SK-N-SH treated with all-trans-retinoic acid at 6 μM for 48 hours (cell line): ENCODE results near the gene S100A2.

Experiments
- ATAC-seq: fragments of 200-7000 bp; cut with Tn5 transposase; 3 replicates; pipeline ENCODE4 v1.9.1; 2020; ENCODE audit warnings: mild to moderate bottlenecking, moderate library complexity
- ARNTL ChIP-seq: fragments of 450-650 bp; formaldehyde crosslinking; IDR thresholded peaks from 2 replicates; pipeline ENCODE4 v1.5.0; 2020; ENCODE audit warnings: low read depth, mild to moderate bottlenecking, moderate library complexity, borderline replicate concordance
- BACH2 ChIP-seq: fragments of 250-450 bp; sonication (Bioruptor Pico); IDR thresholded peaks from 2 replicates; pipeline ENCODE4 v1.9.0; 2021; ENCODE audit warnings: mild to moderate bottlenecking, borderline replicate concordance
- CREB5 ChIP-seq: fragments of 250-450 bp; sonication (Bioruptor Pico); IDR thresholded peaks from 2 replicates; pipeline ENCODE4 v1.5.1; 2020; ENCODE audit warnings: low read depth, mild to moderate bottlenecking, moderate library complexity
- CSDC2 ChIP-seq: fragments of 250-450 bp; sonication (Bioruptor Pico); IDR thresholded peaks from 2 replicates; pipeline ENCODE4 v1.5.0; 2020; ENCODE audit warnings: mild to moderate bottlenecking, moderate library complexity
- GLIS3 ChIP-seq: fragments of 250-450 bp; sonication (Bioruptor Pico); IDR thresholded peaks from 2 replicates; pipeline ENCODE4 v1.5.0; 2020; ENCODE audit warnings: mild to moderate bottlenecking, moderate library complexity
- ISL1 ChIP-seq: fragments of 250-450 bp; sonication (Bioruptor Pico); IDR thresholded peaks from 2 replicates; pipeline ENCODE4 v2.1.2; 2022; ENCODE audit warnings: mild to moderate bottlenecking, moderate library complexity
- RARB ChIP-seq: fragments of 250-450 bp; sonication (Bioruptor Pico); IDR thresholded peaks from 2 replicates; pipeline ENCODE4 v1.8.0; 2021; ENCODE audit warnings: mild to moderate bottlenecking, moderate library complexity
- SNAI2 ChIP-seq: fragments of 250-450 bp; sonication (Bioruptor Pico); IDR thresholded peaks from 2 replicates; pipeline ENCODE4 v1.5.0; 2020; ENCODE audit warnings: mild to moderate bottlenecking, moderate library complexity
- TCF4 ChIP-seq: fragments of 250-450 bp; sonication (Bioruptor Pico); IDR thresholded peaks from 2 replicates; pipeline ENCODE4 v1.8.0; 2021; ENCODE audit warnings: mild to moderate bottlenecking, moderate library complexity, borderline replicate concordance
- TOX ChIP-seq: fragments of 250-450 bp; sonication (Bioruptor Pico); IDR thresholded peaks from 2 replicates; pipeline ENCODE4 v1.8.0; 2021; ENCODE audit warnings: mild to moderate bottlenecking, moderate library complexity, borderline replicate concordance
- TSHZ2 ChIP-seq: fragments of 250-450 bp; sonication (Bioruptor Pico); IDR thresholded peaks from 2 replicates; pipeline ENCODE4 v1.5.0; 2020; ENCODE audit warnings: mild to moderate bottlenecking, moderate library complexity
- ZC3H10 ChIP-seq: fragments of 250-450 bp; sonication (Bioruptor Pico); IDR thresholded peaks from 2 replicates; pipeline ENCODE4 v1.5.1; 2021; ENCODE audit warnings: mild to moderate bottlenecking, moderate library complexity
- ZFP30 ChIP-seq: fragments of 450-650 bp; formaldehyde crosslinking; IDR thresholded peaks from 2 replicates; pipeline ENCODE4 v1.5.0; 2022; ENCODE audit warnings: mild to moderate bottlenecking, moderate library complexity
- ZNF565 ChIP-seq: fragments of 450-650 bp; formaldehyde crosslinking; conservative IDR thresholded peaks from 2 replicates; pipeline ENCODE4 v1.5.0; 2020; ENCODE audit warnings: low read depth, mild to moderate bottlenecking, moderate library complexity
- ZNF70 ChIP-seq: fragments of 450-650 bp; formaldehyde crosslinking; IDR thresholded peaks from 2 replicates; pipeline ENCODE4 v1.5.0; 2020; ENCODE audit warnings: mild to moderate bottlenecking, moderate library complexity
- ZNF8 ChIP-seq: fragments of 450-650 bp; formaldehyde crosslinking; IDR thresholded peaks from 2 replicates; pipeline ENCODE4 v1.5.0; 2020; ENCODE audit warnings: mild to moderate bottlenecking, moderate library complexity
- TF ChIP-seq, protein P1 (sequence below): fragments of 250-450 bp; sonication (Bioruptor Pico); IDR thresholded peaks from 2 replicates; pipeline ENCODE4 v1.8.0; 2020; ENCODE audit warnings: mild to moderate bottlenecking, moderate library complexity, borderline replicate concordance
- TF ChIP-seq, protein P2 (sequence below): fragments of 250-450 bp; sonication (Bioruptor Pico); IDR thresholded peaks from 2 replicates; pipeline ENCODE4 v1.5.1; 2021; ENCODE audit warnings: mild to moderate bottlenecking, moderate library complexity
- TF ChIP-seq, protein P3 (sequence below): fragments of 250-450 bp; sonication (Bioruptor Pico); IDR thresholded peaks from 2 replicates; pipeline ENCODE4 v1.8.0; 2021; ENCODE audit warnings: low read depth, mild to moderate bottlenecking, moderate library complexity, borderline replicate concordance

The S100A2 gene

DNA sequence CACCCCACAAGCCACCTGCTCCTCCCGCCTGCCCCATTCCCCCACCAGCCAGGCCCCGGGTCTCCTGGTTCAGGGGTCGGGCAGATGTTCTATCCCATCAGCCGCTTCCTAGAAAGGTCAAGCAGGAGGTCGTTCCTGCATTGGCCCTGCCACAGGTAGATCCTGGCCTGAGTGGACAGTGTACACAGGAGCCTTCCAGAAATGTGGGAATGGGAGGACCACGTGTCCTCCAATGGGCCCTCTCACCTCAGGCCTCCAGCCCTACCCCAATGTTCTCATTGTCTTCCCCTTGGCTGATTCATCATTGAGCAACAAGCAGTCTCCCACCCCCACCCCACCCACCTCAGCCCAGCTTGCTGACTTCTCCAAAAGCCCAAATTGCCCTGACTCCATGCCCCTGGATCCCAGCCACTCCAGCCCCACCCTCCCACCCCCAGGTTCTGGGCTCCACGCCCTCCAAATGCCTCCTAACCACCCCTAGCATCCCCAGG is 45.2 kb upstream of the S100A2 start:
- no peak for TF ChIP-seq GLIS3 (CRISPR knock-in tag)
- no peak for TF ChIP-seq ZNF70 (CRISPR knock-in tag)
- no peak for TF ChIP-seq TCF4 (CRISPR knock-in tag)
- TF ChIP-seq, protein P1, sequence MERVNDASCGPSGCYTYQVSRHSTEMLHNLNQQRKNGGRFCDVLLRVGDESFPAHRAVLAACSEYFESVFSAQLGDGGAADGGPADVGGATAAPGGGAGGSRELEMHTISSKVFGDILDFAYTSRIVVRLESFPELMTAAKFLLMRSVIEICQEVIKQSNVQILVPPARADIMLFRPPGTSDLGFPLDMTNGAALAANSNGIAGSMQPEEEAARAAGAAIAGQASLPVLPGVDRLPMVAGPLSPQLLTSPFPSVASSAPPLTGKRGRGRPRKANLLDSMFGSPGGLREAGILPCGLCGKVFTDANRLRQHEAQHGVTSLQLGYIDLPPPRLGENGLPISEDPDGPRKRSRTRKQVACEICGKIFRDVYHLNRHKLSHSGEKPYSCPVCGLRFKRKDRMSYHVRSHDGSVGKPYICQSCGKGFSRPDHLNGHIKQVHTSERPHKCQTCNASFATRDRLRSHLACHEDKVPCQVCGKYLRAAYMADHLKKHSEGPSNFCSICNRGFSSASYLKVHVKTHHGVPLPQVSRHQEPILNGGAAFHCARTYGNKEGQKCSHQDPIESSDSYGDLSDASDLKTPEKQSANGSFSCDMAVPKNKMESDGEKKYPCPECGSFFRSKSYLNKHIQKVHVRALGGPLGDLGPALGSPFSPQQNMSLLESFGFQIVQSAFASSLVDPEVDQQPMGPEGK (CRISPR knock-in tag), result no peak
- no peak for TF ChIP-seq SNAI2 (CRISPR knock-in tag)
- TF ChIP-seq, protein P2, sequence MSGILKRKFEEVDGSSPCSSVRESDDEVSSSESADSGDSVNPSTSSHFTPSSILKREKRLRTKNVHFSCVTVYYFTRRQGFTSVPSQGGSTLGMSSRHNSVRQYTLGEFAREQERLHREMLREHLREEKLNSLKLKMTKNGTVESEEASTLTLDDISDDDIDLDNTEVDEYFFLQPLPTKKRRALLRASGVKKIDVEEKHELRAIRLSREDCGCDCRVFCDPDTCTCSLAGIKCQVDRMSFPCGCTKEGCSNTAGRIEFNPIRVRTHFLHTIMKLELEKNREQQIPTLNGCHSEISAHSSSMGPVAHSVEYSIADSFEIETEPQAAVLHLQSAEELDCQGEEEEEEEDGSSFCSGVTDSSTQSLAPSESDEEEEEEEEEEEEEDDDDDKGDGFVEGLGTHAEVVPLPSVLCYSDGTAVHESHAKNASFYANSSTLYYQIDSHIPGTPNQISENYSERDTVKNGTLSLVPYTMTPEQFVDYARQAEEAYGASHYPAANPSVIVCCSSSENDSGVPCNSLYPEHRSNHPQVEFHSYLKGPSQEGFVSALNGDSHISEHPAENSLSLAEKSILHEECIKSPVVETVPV, result no peak
- no peak for TF ChIP-seq ZNF8 (CRISPR knock-in tag)
- TF ChIP-seq ISL1 (CRISPR knock-in tag), result no peak
- no peak for TF ChIP-seq BACH2 (CRISPR knock-in tag)
- TF ChIP-seq ARNTL (CRISPR knock-in tag), result no peak
- no peak for TF ChIP-seq ZNF565 (CRISPR knock-in tag)
- no peak for TF ChIP-seq ZFP30
- no peak for TF ChIP-seq TOX (CRISPR knock-in tag)
- TF ChIP-seq RARB (CRISPR knock-in tag), result no peak
- TF ChIP-seq, all 23 proteins: peak for 0

GRCh38 chr1:153610334-153610733 is 44.7 kb upstream of the S100A2 start:
- no peak for TF ChIP-seq CREB5 (CRISPR knock-in tag)
- TF ChIP-seq, protein P2, result no peak
- no peak for TF ChIP-seq ZFP30
- TF ChIP-seq ARNTL (CRISPR knock-in tag), result no peak
- TF ChIP-seq ZC3H10 (CRISPR knock-in tag), result no peak
- no peak for TF ChIP-seq GLIS3 (CRISPR knock-in tag)
- no peak for TF ChIP-seq TSHZ2 (CRISPR knock-in tag)
- no peak for TF ChIP-seq ZNF70 (CRISPR knock-in tag)
- TF ChIP-seq TCF4 (CRISPR knock-in tag), result no peak
- no peak for TF ChIP-seq ZNF565 (CRISPR knock-in tag)
- TF ChIP-seq, protein P3, sequence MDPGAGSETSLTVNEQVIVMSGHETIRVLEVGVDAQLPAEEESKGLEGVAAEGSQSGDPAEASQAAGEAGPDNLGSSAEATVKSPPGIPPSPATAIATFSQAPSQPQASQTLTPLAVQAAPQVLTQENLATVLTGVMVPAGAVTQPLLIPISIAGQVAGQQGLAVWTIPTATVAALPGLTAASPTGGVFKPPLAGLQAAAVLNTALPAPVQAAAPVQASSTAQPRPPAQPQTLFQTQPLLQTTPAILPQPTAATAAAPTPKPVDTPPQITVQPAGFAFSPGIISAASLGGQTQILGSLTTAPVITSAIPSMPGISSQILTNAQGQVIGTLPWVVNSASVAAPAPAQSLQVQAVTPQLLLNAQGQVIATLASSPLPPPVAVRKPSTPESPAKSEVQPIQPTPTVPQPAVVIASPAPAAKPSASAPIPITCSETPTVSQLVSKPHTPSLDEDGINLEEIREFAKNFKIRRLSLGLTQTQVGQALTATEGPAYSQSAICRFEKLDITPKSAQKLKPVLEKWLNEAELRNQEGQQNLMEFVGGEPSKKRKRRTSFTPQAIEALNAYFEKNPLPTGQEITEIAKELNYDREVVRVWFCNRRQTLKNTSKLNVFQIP (CRISPR knock-in tag), result no peak
- no peak for TF ChIP-seq CSDC2
- no peak for TF ChIP-seq TOX (CRISPR knock-in tag)
- TF ChIP-seq ZNF8 (CRISPR knock-in tag), result no peak
- no peak for TF ChIP-seq SNAI2 (CRISPR knock-in tag)
- no peak for ATAC-seq

More for the DNA sequence above, 45.2 kb upstream of the S100A2 start:
- ATAC-seq, result no peak
